HG02610 (cell line): Measurements from ENCODE around the gene TSTD2.

Experiments used
- ATAC-seq: cut with Tn5 transposase; IDR thresholded peaks from one replicate; pipeline ENCODE4 v1.9.1; 2021; ENCODE audit warnings: mild to moderate bottlenecking, moderate library complexity; ENCODE audit not compliant: unreplicated experiment

The TSTD2 gene

DNA sequence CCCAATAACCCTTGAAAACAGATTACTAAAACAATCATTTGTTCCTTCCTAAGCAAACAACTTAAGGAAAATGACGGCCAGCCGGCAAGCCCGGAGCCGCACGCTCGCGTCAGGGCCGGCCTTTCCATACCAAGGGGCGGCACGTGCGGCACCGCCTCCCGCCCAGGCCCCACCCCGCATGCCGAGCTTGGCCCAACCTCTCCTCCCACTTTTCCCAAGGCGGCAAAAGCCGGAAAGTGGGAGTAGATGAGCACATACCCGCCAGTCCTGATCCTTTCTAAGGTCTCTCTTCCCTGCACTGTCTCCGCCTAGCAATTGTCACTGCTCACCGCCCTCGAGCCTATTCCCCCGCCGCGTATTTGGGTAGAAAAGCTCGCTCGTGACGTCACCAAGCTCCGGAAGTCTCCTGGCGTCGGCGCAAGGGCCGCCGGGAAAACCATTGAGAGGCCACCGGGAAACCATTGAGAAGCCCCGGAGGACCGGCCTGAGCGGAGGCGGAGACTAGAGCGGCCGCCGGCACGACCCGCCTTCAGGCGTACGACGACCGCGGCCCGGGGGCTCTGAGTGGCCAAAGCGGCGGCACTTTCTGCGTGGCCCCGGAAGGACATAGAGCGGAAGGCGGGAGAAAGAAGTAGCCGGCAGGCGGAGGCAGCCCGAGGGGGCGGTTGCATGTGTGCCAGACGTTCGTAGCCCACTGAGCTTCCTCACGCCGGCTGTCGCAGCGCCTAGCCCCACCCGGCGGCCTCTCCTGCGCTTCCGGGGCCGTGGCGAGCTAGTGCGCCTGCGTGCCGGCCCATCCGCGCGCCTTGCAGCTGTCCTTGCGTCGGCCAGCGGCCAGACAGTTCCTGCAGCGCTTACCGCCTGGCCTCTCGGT is at the start of gene TSTD2, which contains the start of gene NCBP1:
TSS of gene TSTD2 (minus strand) at position 384 of the 874 bp plus-strand sequence. CDS start 5,806 bp downstream, outside the sequence.
TSS of gene NCBP1 (plus strand) at position 837 of the 874 bp plus-strand sequence. CDS start 61 bp downstream, outside the sequence.
- peak; percentile 90 for ATAC-seq

DNA sequence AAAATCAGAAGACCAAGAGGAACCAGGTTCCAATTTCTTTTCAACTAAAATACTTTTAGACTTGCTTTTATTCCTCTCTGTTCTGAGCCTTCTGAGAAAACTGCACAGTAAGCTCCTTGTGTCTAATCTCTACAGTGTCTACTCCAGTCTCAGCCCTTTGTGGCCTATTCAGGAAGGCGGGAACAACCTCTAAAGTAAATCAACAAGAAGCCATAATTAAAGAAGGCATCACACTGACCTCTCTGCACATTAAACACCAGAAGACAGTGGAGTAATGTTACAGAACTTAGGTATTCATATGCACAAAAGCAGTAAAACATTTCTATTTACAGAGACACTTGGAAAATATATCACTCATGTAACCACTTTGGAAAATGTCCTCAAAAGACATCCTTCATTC is 49.1 kb upstream of the TSTD2 start:
- ATAC-seq: no peak

DNA sequence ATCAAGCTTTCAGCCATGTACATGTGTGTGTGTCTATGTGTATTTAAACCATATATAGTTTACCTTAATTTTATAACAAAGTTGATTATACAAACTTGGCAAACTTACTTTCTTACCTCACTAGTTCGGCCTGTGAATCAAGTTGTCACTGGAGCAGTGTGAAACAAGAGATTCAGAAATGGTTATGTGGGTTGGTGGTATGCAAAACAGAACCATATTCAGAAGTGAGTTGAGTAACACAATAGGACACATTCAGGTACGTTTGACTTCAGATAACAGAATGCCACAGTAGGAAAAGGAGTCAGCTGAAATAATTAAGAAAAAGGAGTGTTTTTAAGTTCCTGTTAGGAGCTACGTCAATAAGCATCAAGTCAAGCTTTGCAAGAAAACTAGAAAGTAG is 42.5 kb upstream of the TSTD2 start:
- peak; percentile 80 for ATAC-seq

DNA sequence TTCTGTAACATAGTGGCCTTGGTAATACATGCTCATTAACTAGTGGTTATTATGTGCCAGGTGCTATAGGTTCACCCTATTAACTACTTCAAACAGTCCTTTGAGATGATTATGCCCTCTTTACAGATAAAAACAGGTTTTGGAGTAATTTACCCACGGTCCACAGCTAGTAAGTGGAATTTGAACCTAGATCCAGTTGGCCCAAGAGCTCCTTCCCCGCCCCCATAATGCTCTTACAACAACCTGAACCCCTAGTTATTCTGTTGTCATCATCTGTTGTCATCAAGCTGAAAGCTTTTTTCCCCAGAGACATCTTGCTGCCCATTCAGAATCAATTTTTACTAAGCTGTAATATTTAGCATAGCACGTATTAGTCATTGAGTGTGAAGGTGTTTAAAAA is 40.8 kb upstream of the TSTD2 start:
- ATAC-seq: no peak

DNA sequence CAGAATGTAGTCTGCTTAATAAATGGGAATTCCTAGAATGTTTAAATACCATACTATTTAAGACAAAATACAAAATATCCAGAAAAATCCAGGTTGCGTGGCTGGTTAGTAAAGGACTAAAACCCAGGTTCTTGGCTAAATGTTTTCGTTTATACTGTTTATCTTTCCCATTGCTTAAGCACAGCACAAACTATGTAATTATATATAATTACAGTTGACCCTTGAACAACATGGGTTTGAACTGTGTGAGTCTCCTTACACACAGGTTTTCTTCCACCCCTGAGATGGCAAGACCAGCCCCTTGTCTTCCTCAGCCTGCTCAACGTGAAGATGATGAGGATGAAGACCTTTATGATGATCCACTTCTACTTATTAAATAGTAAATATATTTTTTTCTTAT is 39.2 kb upstream of the TSTD2 start:
- ATAC-seq: no peak

- no peak for ATAC-seq
Observed at GRCh38 chr9:97670586-97670985, 37.4 kb upstream of the TSTD2 start.

- ATAC-seq: no peak
Observed at GRCh38 chr9:97668485-97668884, 35.3 kb upstream of the TSTD2 start.

DNA sequence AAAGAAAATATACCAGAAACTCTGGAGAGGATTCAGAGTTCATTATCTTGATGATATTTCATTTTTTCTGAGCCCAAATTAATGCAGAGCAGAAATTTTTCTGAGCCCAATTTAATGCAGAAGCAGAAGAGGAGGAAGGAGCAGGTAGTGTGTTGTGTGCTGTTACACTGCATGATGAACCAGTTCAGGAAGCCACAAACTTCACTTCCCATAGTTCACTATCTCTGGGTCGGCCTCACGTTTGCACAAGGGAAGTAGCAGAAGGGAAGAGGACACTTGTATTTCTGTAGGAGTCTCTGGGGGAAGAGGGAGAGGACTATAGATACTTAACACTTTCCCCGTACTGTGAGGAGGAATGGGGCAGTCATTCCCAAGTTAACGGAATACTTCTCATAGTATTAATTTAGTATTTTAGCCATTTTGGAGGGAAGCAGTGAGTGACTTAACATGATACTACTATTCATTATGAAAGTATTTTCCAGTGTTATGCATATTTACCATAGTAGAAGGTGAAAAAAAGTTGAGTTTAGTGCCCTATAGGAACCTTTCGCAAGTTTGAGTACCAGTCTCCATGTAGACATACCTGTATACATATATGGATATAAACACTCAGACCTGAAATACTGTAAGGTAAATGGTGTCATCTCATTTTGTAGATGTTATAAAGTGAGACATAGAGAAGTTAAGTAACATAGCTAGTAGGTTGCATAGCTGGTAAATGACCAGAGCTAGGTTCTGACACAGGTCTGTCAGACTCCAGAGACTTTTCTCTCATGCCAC is 33.9 kb upstream of the TSTD2 start:
- ATAC-seq: no peak

GRCh38 chr9:97665742-97666141 is 32.6 kb upstream of the TSTD2 start:
- no peak for ATAC-seq

DNA sequence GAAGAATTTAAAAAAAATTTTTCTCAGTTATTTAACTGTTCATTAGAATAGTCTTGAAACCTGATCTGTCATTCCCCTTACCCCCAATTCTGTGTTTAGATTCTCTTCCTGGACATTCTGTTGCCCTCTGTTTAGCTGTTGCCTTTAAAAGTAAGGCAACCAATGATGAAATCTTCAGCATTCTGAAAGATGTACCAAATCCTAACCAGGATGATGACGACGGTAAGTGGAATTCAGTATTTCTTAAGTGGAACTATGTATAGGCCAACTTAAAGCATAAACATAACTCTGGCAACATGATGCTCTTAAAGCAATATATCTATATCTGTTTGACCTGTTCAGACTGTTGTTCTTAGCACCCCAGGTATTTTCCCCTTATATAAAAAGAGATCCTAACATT is 27.7 kb upstream of the TSTD2 start:
- ATAC-seq: no peak

- ATAC-seq: no peak
Observed at GRCh38 chr9:97660340-97660739, 27.2 kb upstream of the TSTD2 start.

DNA sequence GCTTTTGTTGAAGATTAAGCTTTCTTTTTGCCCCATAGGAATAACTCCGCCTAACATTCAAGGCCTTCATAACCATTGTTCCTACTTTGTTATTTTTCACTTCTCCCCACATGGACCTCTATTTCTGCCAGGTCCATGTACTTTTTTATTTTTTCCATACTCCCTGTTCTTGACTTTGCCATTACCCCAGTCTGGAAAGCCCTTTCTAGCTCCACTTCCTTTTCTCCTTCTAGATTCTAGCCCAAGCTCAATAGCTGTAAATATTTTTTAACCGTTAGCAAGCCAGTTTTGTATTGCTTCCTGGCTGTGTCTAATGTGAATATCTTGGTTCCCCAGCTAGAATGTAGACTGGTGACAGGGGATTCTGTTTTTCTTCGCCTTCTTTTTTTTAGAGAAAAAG is 26.6 kb upstream of the TSTD2 start:
- no peak for ATAC-seq

GRCh38 chr9:97658707-97659106 is 25.5 kb upstream of the TSTD2 start:
- ATAC-seq: no peak

- no peak for ATAC-seq
Observed at GRCh38 chr9:97651646-97652045, 18.5 kb upstream of the TSTD2 start.

GRCh38 chr9:97647996-97648395 is 14.8 kb upstream of the TSTD2 start:
- ATAC-seq: no peak

DNA sequence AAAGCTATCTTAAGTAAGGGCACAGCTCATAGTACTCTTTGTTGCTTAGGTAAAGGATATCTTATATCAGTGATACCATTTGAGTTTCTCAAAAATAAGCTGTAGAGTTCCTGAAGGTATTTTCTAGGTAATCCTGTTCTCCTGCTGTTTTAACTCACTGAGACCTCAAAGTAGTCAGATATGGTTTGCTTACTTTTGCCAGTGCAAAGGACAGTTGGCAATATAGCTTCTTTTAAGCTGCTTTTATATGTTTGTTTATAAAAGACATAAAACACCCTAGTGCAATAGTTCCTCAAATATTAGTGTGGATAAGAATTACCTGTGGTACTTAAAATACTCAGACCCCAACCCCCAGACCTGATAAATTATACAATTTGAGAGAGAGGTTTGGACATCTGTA is 12.6 kb upstream of the TSTD2 start:
- no peak for ATAC-seq

GRCh38 chr9:97640325-97640724 is 7.2 kb upstream of the TSTD2 start:
- ATAC-seq: no peak

DNA sequence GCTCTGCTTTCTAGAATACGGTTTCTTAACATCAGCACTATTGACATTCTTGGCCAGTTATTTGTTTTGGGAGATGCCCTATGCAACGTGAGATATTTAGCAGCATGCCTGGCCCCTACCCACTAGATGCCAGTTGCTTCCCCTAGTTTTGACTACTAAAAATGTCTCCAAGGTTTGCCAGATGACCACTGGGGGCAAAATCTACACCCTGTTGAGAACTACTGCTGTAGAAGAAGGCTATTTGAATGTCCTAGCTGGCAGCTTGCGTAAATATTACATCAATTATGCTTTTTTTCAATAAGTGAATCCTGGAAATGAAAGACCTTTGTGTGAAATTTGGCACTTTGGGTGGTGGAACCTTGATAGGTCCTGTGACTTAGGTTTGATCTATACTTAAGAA is 5.5 kb upstream of the TSTD2 start:
- no peak for ATAC-seq

DNA sequence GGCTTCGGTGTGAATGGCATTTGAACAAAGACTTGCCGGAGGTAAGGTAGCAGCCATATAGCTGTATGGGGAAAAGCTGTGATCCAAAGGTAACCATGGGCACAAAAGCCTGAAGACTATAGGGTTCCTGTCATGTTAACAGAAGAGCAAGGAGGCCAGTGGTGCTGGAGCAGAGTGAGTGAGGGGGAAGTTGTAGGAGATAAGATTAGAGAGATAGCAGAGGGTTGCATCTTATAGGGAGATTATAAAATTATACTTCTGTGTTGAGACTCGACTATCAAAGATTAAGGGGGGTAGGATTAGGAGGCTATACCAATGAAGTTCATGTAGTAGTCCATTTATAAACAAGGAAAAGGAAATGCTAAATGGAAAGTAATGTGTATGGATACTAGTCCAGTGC is 3.7 kb upstream of the TSTD2 start:
- no peak for ATAC-seq

DNA sequence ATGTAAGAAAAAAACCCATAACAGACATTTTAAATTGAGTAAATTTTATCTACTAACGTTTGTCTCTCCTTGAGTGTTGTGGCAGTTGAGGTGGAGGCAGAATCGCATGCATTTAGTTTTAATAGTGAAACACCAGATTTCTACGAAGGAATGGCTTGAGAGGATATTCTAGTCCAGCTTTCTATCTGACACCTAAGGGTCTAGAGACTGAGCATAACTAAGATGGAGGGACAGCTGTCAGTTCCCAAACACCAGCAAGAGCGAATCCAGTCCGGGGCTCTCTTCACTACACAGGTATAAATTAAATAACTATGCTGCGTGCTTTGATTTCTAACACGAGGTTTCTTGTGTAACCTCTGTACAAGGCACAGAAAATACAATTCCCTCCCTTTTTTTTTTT is 1.9 kb upstream of the TSTD2 start:
- ATAC-seq: no peak

DNA sequence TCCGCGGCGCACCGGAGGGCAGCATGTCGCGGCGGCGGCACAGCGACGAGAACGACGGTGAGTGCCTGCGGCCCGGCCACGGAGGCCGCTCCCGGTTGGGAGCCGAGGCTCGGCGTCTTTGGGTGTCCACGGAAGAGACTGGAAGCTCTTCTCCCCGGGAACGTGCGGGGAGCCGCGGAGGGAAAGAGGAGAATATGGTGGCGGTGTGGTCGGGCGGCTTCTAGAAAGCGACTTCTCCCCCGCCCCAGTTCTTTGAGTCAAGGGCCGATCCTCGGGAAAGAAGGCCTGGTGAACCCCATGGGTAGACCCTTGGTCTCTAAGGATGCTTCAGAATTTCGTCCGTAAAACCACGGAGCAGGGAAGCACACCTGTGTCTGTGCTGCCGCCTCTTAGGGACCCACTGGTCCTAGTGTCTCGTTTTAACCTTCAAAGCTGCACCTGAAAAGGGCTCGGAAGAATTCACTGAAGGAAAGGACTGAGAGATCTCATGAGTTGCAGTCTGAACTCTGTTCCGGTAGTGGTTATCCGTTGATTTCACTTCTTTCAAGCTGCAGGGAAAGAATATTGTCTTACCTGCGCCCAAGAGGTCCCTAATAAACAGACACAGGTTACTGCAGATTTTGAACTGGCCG is 807 bp upstream of the TSTD2 start:
- peak; percentile 2 for ATAC-seq
